ENCODE data around the gene ANKDD1B. TPM values are rescaled to one million over a fixed set of nuclear protein-coding genes. Genes with fewer than 3 reads are reported as not detected.

ANKDD1B gene
- total and polyA plus RNA-seq, 2 of the 8 experiments (the other 6 are each of a cell fraction or from before 2014, with no cell fraction given), result 0.08 to 0.22 TPM

- H2AFZ ChIP-seq (ENCODE audit: low read length), result peak overlapping the region; percentile 84; the same call in 1 of the 2 replicates
- no peak overlapping the region for H4K5ac ChIP-seq (ENCODE audit: insufficient read length, low read depth, low read length)
- H2BK120ac ChIP-seq (replicated peaks; ENCODE audit: low read depth, low read length), result no peak overlapping the region
- H3K4me3 ChIP-seq (ENCODE audit: extremely low read depth in 1 of 4, insufficient read depth in 2 of 4, low read depth in 3 of 4, low read length in 4 of 4), result peak overlapping the region; percentile 79 to 98 (median 86)
- no peak overlapping the region for H4K91ac ChIP-seq (replicated peaks; ENCODE audit: insufficient read length, low read length)
- peak overlapping the region; percentile 80; the same call in 1 of the 2 replicates for H2BK5ac ChIP-seq (ENCODE audit: low read depth, low read length)
- FAIRE-seq, result no peak
- no peak overlapping the region for H3K4ac ChIP-seq (replicated peaks; ENCODE audit: insufficient read length, low read depth, low read length)
- peaks cover 0 to 2% (median 0%) of the 10 kb centered on the region in 4 experiments; a peak in 3 of 7 replicates for H3K4me1 ChIP-seq (replicated peaks in 1 of 4; ENCODE audit: control insufficient read depth in 3 of 4, insufficient read depth in 4 of 4, low read length in 3 of 4)
- DNase-seq (ENCODE audit: low read depth in 1 of 2, low spot score in 2 of 2), result no peak
- 0 out of 2 replicates have a peak overlapping the region, but pooled peaks have one; percentile 57 for H3K27ac ChIP-seq (ENCODE audit: low read depth, low read length)
- CTCF ChIA-PET (ENCODE audit: partially characterized antibody), result interaction anchor here (1.2 kb wide), 1 partner anchor 18 kb away, joined by 5 read pairs; no protein-coding TSS in a partner anchor
- H3K56ac ChIP-seq (replicated peaks; ENCODE audit: insufficient read length, low read depth, low read length), result no peak overlapping the region
- no peak overlapping the region for H3K23ac ChIP-seq (ENCODE audit: insufficient read length)
- H3K79me2 ChIP-seq (ENCODE audit: control insufficient read depth in 1 of 2, insufficient read depth in 2 of 2, low read length in 2 of 2), result peaks cover 3 to 17% of the 10 kb centered on the region in 2 experiments; a peak in 3 of 4 replicates
- TF ChIP-seq CBX8 (IDR thresholded peaks at IDR 0.05; ENCODE audit: borderline replicate concordance, low read depth, low read length) (no peak), KDM4A (IDR thresholded peaks at IDR 0.05; ENCODE audit: low read depth, low read length, severe bottlenecking) (peak; percentile 5)
- H3K36me3 ChIP-seq (ENCODE audit: control insufficient read depth in 2 of 4, insufficient read depth in 4 of 4, low read length in 3 of 4), result peaks cover 0 to 4% (median 0%) of the 10 kb centered on the region in 4 experiments; a peak in 1 of 8 replicates
- H3K9ac ChIP-seq (replicated peaks in 1 of 4; ENCODE audit: extremely low read depth in 1 of 4, low read depth in 3 of 4, low read length in 3 of 4), result peak overlapping the region; percentile 50 to 81 (median 66)
- no peak overlapping the region; the same call in 1 of the 2 replicates for H2BK15ac ChIP-seq (ENCODE audit: low read length)
- H2BK12ac ChIP-seq (ENCODE audit: low read depth, low read length), result no peak overlapping the region
- H4K8ac ChIP-seq (ENCODE audit: extremely low read depth, insufficient read depth, low read length), result no peak overlapping the region
- peak overlapping the region; percentile 60 to 64 for H3K4me2 ChIP-seq (ENCODE audit: insufficient read depth in 1 of 2, low read depth in 2 of 2, low read length in 2 of 2)
- 0 out of 2 replicates have a peak overlapping the region, but pooled peaks have one; percentile 38 for H3K18ac ChIP-seq (ENCODE audit: extremely low read depth, low read length)
- H3K27me3 ChIP-seq (replicated peaks in 1 of 4; ENCODE audit: control insufficient read depth in 3 of 4, extremely low read depth in 1 of 4, insufficient read depth in 3 of 4, low read length in 3 of 4), result no peaks in the 10 kb centered on the region; a peak in 1 of 7 replicates
- POLR2A ChIA-PET (ENCODE audit: partially characterized antibody), result interaction anchor here (1.6 kb wide), 1 partner anchor 12 kb away, joined by 8 read pairs; no protein-coding TSS in a partner anchor
- H2BK20ac ChIP-seq (ENCODE audit: low read length), result no peak overlapping the region
- H2AK5ac ChIP-seq (ENCODE audit: low read depth, low read length), result no peak overlapping the region
- peaks cover 5% of the 10 kb centered on the region for H3K23me2 ChIP-seq (ENCODE audit: low read depth, low read length)
- no peak overlapping the region for H3K14ac ChIP-seq (ENCODE audit: insufficient read length)
- no peaks in the 10 kb centered on the region for H4K20me1 ChIP-seq (replicated peaks in 1 of 2; ENCODE audit: control insufficient read depth in 1 of 2, insufficient read depth in 2 of 2, low read length in 2 of 2)
- peaks cover 3% of the 10 kb centered on the region; the same call in 1 of the 2 replicates for H3K79me1 ChIP-seq (ENCODE audit: low read depth, low read length)
- 3% methylated on average over 7 of the region's 7 CpGs; no CpG with 5 or more reads in 1 of the 2 experiments for WGBS, 2 experiments (ENCODE audit: extremely low coverage in 1 of 2, insufficient coverage in 1 of 2, insufficient read length in 1 of 2, insufficient replicate concordance in 2 of 2, low coverage in 1 of 2, low lambda C conversion rate in 2 of 2, missing lambda C conversion rate in 1 of 2)
- no peaks in the 10 kb centered on the region for H3K9me3 ChIP-seq (ENCODE audit: insufficient read depth in 2 of 2, low read depth in 1 of 2, low read length in 1 of 2)
These were observed 105.4 kb downstream of the ANKDD1B start for GRCh38 chr5:75716715-75717081.

Measured in H1 (cell line).